Dedifferentiated amniotic fluid mesenchymal stem cell (primary cell): ENCODE results near the gene TMEM150A.
"Not testable (repeated sequence)": the region's sequence is repeated elsewhere in the genome, so short reads cannot be mapped to it uniquely, and the experiment has no call there.

Experiments used
- DNase-seq: peaks from one replicate; pipeline ENCODE4 v3.0.0-alpha.2; 2016; ENCODE audit errors: extremely low spot score

The TMEM150A gene

GRCh38 chr2:85602476-85603234, at the start of gene TMEM150A:
Gene TMEM150A (minus strand): TSS chr2:85602698. CDS start chr2:85601948, 750 bp downstream.
- peak; percentile 79 for DNase-seq

- DNase-seq, result no peak
Measured at GRCh38 chr2:85652056-85652455, 49.6 kb upstream of the TMEM150A start.

GRCh38 chr2:85651097-85651496, 48.6 kb upstream of the TMEM150A start:
- no peak for DNase-seq

- DNase-seq, result no peak
Measured at GRCh38 chr2:85650456-85650855, 48.0 kb upstream of the TMEM150A start.

GRCh38 chr2:85649201-85650190, 47.0 kb upstream of the TMEM150A start:
- peak; percentile 62 for DNase-seq

- peak; percentile 53 for DNase-seq
Measured at GRCh38 chr2:85648619-85649018, 46.1 kb upstream of the TMEM150A start.

GRCh38 chr2:85647823-85648526, 45.5 kb upstream of the TMEM150A start:
- DNase-seq, result no peak

- DNase-seq, result no peak
Measured at GRCh38 chr2:85646166-85646565, 43.7 kb upstream of the TMEM150A start.

GRCh38 chr2:85644909-85645308, 42.4 kb upstream of the TMEM150A start:
- no peak for DNase-seq

GRCh38 chr2:85642725-85643124, 40.2 kb upstream of the TMEM150A start:
- no peak for DNase-seq

GRCh38 chr2:85635636-85636035, 33.1 kb upstream of the TMEM150A start:
- DNase-seq, result no peak

GRCh38 chr2:85635011-85635410, 32.5 kb upstream of the TMEM150A start:
- DNase-seq, result no peak

GRCh38 chr2:85631316-85631715, 28.8 kb upstream of the TMEM150A start:
- DNase-seq, result no peak

- DNase-seq, result no peak
Measured at GRCh38 chr2:85628658-85629057, 26.2 kb upstream of the TMEM150A start.

GRCh38 chr2:85623991-85624390, 21.5 kb upstream of the TMEM150A start:
- DNase-seq, result no peak

- DNase-seq, result no peak
Measured at GRCh38 chr2:85621338-85621737, 18.8 kb upstream of the TMEM150A start.

GRCh38 chr2:85619617-85620016, 17.1 kb upstream of the TMEM150A start:
- no peak for DNase-seq

GRCh38 chr2:85617723-85618122, 15.2 kb upstream of the TMEM150A start:
- not testable (repeated sequence) for DNase-seq

GRCh38 chr2:85615413-85615728, 12.9 kb upstream of the TMEM150A start:
- no peak for DNase-seq

GRCh38 chr2:85614757-85615156, 12.3 kb upstream of the TMEM150A start:
- not testable (repeated sequence) for DNase-seq

GRCh38 chr2:85613717-85614515, 11.4 kb upstream of the TMEM150A start:
- DNase-seq, result no peak
